Karpas-422 (cell line): ENCODE data around the gene KCND3. TPM values are rescaled to one million over a fixed set of nuclear protein-coding genes. Genes with fewer than 3 reads are reported as not detected.

Experiments used
- DNase-seq: peaks from one replicate; pipeline ENCODE4 v3.0.0-alpha.2; 2015
- H2AFZ ChIP-seq: fragments of 200-600 bp; sonication (generic); 2 replicates; pipeline ENCODE4 v1.6.1; 2014; ENCODE audit warnings: antibody characterized with exemption, low read length, mixed read lengths
- H3K27ac ChIP-seq: fragments of 200-600 bp; sonication (generic); 2 replicates; pipeline ENCODE4 v1.5.1; 2014; ENCODE audit warnings: mild to moderate bottlenecking, low read length, moderate library complexity
- H3K27me3 ChIP-seq: fragments of 200-600 bp; sonication (generic); 2 replicates; pipeline ENCODE4 v1.6.1; 2014; ENCODE audit warnings: low read length, mixed read lengths
- H3K36me3 ChIP-seq: fragments of 200-600 bp; sonication (generic); 2 replicates; pipeline ENCODE4 v1.6.1; 2014; ENCODE audit warnings: low read length, mixed read lengths; ENCODE audit not compliant: insufficient read depth
- H3K4me1 ChIP-seq: fragments of 200-600 bp; sonication (generic); 2 replicates; pipeline ENCODE4 v1.6.1; 2014; ENCODE audit warnings: mild to moderate bottlenecking, low read length, mixed read lengths
- H3K4me2 ChIP-seq: fragments of 200-600 bp; sonication (generic); 2 replicates; pipeline ENCODE4 v1.6.1; 2014; ENCODE audit warnings: low read length, low read depth, mild to moderate bottlenecking; ENCODE audit not compliant: poor library complexity, severe bottlenecking
- H3K4me3 ChIP-seq: fragments of 200-600 bp; sonication (generic); 2 replicates; pipeline ENCODE4 v1.5.1; 2014; ENCODE audit warnings: mild to moderate bottlenecking, antibody characterized with exemption, low read length, mixed read lengths
- H3K79me2 ChIP-seq: fragments of 200-600 bp; sonication (generic); 2 replicates; pipeline ENCODE4 v1.6.1; 2014; ENCODE audit warnings: mild to moderate bottlenecking, low read length, mixed read lengths
- H3K9ac ChIP-seq: fragments of 200-600 bp; sonication (generic); 2 replicates; pipeline ENCODE4 v1.6.0; 2014; ENCODE audit warnings: low read length
- H3K9me2 ChIP-seq: fragments of 200-600 bp; sonication (generic), shearing (Covaris generic); replicated peaks from 2 replicates; pipeline ENCODE4 v1.6.0; 2014; ENCODE audit warnings: mild to moderate bottlenecking, low read length, moderate library complexity; ENCODE audit not compliant: insufficient read depth
- H3K9me3 ChIP-seq: fragments of 300-700, 200-600 bp; sonication (generic); 2 replicates; pipeline ENCODE4 v1.6.1; 2014; ENCODE audit warnings: low read length, mixed read lengths
- H4K20me1 ChIP-seq: fragments of 200-600 bp; sonication (generic); 2 replicates; pipeline ENCODE4 v1.6.1; 2014; ENCODE audit warnings: mild to moderate bottlenecking, antibody characterized with exemption, low read length, low read depth; ENCODE audit not compliant: insufficient read depth
- total RNA-seq: library from RNA; depleted of rRNA; stranded (reverse); fragments of >200 nt; shearing (Covaris generic); gene quantifications from 2 replicates; pipeline ENCODE4 v1.2.3, GENCODE V29; 2014; ENCODE audit warnings: low replicate concordance

The KCND3 gene
- total RNA-seq, 1 experiment from 2014 or later, result not detected

DNA sequence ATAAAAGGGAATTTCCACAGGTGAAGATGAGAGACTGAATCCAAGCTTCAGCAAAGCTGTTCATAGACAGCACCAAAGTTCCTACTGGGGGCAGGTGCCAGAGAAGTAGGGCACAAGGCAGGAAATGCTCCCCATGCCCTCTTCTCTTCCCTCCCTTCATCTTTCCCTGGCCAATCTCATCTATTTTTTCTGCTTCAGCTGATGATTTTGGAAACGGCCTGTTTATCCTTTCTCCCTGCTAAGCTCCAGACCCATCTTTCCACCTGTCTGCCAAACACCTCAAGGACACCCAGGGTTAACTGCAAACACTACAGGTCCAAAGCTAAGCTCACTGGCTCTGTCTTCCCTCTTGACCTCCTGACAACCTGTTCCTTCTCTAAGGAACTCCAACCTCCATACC is 18.1 kb downstream of the KCND3 start:
- Histone ChIP-seq H3K4me3 (no peak overlapping the region), H3K36me3 (no peaks in the 10 kb centered on the region), H3K79me2 (no peaks in the 10 kb centered on the region), H3K4me2 (no peak overlapping the region), H2AFZ (no peak overlapping the region), H3K27me3 (no peaks in the 10 kb centered on the region), H3K4me1 (no peaks in the 10 kb centered on the region), H3K27ac (no peak overlapping the region), H3K9me2 (no peaks in the 10 kb centered on the region), H3K9ac (no peak overlapping the region), H3K9me3 (no peaks in the 10 kb centered on the region), H4K20me1 (no peaks in the 10 kb centered on the region)
- no peak for DNase-seq

DNA sequence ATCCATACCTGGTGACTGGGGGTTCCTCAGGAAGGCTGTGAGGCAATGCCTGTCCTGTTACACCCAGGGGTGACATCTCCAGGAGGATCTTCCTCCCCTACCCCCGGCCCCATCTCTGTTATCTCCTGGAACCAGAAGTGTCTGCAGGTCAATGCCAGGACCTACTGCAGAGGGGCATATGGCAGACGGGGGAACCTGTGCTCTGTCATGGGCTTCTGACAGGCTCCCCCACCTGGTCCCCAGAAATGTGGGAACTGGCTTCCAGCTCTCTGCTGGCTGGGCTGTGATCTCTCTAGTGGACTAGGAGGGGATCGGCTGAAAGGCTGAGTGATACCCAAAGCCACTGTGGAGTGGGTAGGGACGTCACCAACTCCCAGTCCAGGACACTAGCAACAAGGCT is 21.0 kb downstream of the KCND3 start:
- DNase-seq, result no peak
- H3K27ac ChIP-seq, result no peak overlapping the region
- H3K36me3 ChIP-seq, result no peaks in the 10 kb centered on the region
- no peaks in the 10 kb centered on the region for H3K79me2 ChIP-seq
- H3K4me1 ChIP-seq, result no peaks in the 10 kb centered on the region
- H4K20me1 ChIP-seq, result no peaks in the 10 kb centered on the region
- no peak overlapping the region for H3K9ac ChIP-seq
- no peak overlapping the region for H3K4me3 ChIP-seq
- H2AFZ ChIP-seq, result no peak overlapping the region
- no peaks in the 10 kb centered on the region for H3K9me2 ChIP-seq
- H3K9me3 ChIP-seq, result no peaks in the 10 kb centered on the region
- no peak overlapping the region for H3K4me2 ChIP-seq
- H3K27me3 ChIP-seq, result no peaks in the 10 kb centered on the region

DNA sequence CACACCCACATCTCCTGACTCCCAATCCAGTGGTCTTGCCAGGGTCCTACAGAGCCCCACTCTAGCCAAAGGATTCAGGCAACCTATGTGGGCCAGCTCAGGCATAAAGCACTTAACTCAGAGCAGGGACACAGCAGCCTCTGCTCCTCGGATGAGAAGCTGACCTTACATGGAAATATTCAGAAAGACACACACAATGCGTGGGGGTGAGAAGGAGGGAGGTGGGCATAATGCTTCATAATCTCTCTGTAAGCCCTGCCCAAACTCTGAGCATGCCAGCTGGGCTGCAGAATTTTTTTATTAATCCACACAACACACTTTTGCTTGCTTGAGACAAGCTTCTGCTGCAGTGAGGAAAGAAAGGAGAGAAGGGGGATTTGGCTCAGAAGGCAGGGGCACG is 21.6 kb downstream of the KCND3 start:
- DNase-seq, result no peak
- Histone ChIP-seq H3K4me1 (no peaks in the 10 kb centered on the region), H3K4me3 (no peak overlapping the region), H4K20me1 (no peaks in the 10 kb centered on the region), H3K9me3 (no peaks in the 10 kb centered on the region), H3K27me3 (no peaks in the 10 kb centered on the region), H3K27ac (no peak overlapping the region), H3K36me3 (no peaks in the 10 kb centered on the region), H3K4me2 (no peak overlapping the region), H3K9ac (no peak overlapping the region), H3K79me2 (no peaks in the 10 kb centered on the region), H2AFZ (no peak overlapping the region), H3K9me2 (no peaks in the 10 kb centered on the region)

DNA sequence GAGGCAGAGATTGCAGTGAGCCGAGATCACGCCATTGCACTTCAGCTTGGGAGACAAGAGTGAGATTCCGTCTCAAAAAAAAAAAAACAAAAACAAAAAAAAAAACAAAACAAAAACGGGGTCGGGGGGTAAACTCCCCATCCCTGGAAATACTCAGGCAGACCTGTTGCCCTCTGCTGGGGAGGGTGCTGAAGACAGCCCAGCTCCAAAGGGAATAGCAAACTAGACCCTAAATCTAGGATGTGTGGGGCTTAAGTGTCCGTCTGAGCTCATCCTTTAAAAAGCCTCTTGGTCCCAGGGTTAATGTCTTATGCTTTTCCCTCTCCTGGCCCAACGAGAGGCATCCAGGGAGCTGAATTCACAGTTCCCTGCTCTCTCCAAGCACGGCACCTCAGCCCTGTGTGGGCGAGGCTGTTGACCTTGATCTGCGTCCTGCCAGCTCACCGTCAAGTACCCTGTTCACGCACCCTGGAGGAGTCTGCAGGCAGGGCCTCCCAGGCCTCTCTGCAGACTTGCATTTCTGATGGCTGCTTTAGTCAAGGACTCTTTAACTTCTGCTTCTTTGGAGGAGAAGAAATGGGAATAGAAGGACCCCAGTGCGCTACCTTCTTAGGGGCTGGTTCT is 22.3 kb downstream of the KCND3 start:
- Histone ChIP-seq H3K79me2 (no peaks in the 10 kb centered on the region), H3K4me1 (no peaks in the 10 kb centered on the region), H3K9me3 (no peaks in the 10 kb centered on the region), H3K27me3 (no peaks in the 10 kb centered on the region), H4K20me1 (no peaks in the 10 kb centered on the region), H3K4me2 (no peak overlapping the region), H3K4me3 (no peak overlapping the region), H3K36me3 (no peaks in the 10 kb centered on the region), H2AFZ (no peak overlapping the region), H3K27ac (no peak overlapping the region), H3K9me2 (no peaks in the 10 kb centered on the region), H3K9ac (no peak overlapping the region)
- no peak for DNase-seq

DNA sequence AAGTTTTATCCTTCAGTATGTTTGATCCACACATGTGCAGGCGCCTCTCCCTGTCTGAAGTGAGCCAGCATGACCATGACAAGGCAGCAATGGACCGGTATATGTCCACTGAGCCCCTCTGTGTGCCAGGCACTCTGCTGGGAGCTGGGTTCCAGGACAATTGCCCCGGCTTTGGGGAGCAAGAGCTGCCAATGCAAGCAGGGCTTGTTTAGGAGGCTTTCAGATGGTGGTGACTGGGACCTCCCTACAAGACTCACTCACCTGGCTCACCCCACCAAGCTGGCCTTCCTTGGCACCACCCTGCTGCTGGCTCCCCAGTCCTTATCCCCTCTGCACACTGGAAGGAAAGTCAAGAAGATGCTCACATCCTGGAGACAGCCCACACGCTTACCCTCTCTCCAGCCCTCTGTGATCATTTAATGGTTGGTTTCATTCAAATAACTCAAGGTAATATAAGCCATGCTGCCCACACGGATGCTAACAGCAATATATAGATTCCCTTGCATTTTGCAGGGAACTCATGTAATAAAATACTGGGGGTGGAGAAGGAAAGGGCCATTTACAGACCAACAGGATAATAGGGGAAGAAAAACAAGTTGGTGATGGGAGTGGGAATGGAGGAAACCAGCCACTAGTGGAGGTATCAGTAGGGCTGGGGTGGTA is 23.6 kb downstream of the KCND3 start:
- Histone ChIP-seq H3K9ac (no peak overlapping the region), H3K9me3 (no peaks in the 10 kb centered on the region), H3K4me3 (no peak overlapping the region), H2AFZ (no peak overlapping the region), H3K27ac (no peak overlapping the region), H3K36me3 (no peaks in the 10 kb centered on the region), H3K4me1 (no peaks in the 10 kb centered on the region), H4K20me1 (no peaks in the 10 kb centered on the region), H3K9me2 (no peaks in the 10 kb centered on the region), H3K4me2 (no peak overlapping the region), H3K27me3 (no peaks in the 10 kb centered on the region), H3K79me2 (no peaks in the 10 kb centered on the region)
- DNase-seq, result no peak

DNA sequence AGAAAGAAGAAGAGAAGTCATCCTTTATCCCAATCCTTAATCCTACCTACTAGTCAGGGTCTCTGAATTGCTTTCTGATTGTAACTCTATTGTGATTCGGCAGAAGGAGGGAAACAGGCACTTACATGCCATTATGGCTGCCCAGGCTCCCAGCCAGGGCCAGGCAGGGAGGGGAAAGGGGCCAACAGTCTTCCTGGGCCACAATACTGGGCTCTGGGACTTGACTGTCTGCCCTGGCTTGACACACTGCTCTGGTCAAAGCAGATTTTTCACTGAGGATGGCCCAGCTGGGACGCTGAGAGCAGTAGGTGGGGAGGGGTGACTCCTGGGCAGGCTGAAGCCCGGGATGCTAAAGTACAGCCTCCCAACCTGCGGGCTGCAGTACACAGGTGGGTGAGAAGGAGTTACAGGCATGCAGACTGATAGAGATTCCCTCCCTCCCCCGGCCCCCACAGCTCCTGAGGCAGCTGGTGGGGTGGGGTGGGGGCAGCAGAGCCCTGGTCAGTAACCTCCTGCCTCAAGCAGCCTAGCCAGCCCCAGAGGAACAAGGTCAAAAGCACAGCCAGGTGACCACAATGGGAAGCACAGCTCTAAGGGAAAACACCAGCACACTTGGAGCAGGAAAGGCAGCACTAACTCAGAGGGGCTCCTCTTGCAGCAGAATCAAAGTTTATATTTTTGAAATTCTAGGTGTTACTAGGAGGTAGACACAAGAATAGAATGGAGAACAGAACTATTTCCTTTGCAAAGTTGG is 25.3 kb downstream of the KCND3 start:
- no peak overlapping the region for H3K27ac ChIP-seq
- H3K4me1 ChIP-seq, result no peaks in the 10 kb centered on the region
- no peaks in the 10 kb centered on the region for H3K9me3 ChIP-seq
- H3K9ac ChIP-seq, result no peak overlapping the region
- H3K27me3 ChIP-seq, result no peaks in the 10 kb centered on the region
- no peaks in the 10 kb centered on the region for H4K20me1 ChIP-seq
- DNase-seq, result no peak
- H3K36me3 ChIP-seq, result no peaks in the 10 kb centered on the region
- H3K9me2 ChIP-seq, result no peaks in the 10 kb centered on the region
- H3K4me2 ChIP-seq, result no peak overlapping the region
- no peaks in the 10 kb centered on the region for H3K79me2 ChIP-seq
- H2AFZ ChIP-seq, result no peak overlapping the region
- no peak overlapping the region for H3K4me3 ChIP-seq

DNA sequence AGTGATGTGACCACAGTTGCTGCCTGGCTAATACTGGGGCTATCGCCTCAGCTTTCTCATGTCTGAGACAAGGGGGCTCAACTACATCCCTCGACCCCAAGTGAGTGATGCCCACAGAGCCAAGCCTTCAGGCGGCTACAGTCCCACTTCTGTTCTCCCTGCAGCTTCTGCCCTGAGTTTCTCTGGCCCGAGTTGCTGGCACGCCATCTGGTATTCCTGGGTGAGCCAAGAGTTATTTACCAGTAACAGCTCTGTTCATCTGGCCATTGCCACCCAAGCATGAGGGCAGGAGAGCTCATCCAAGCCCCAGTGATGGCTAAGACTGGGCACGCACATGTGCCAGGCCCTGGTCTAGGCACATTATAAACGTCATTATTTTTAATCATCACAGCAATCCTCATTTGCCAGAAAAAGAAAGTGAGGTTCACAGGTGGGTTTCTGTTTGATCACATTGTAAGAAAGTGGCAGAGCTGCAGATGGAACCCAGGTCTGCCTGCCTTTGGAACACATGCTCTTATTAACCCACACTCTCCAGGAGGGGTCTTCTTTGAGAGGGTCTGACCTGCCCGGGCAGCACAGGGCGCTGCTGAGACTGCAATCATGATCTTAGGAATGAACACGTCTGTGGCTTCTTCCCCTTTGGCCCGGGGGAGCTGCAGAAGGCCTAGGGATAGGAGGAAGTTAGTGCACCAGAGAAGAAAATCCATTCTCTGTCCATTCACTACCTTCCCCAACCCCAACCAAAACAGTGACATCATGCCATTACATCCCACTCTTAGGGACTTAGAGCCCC is 27.5 kb downstream of the KCND3 start:
- H3K4me1 ChIP-seq, result no peaks in the 10 kb centered on the region
- no peaks in the 10 kb centered on the region for H3K9me2 ChIP-seq
- no peak overlapping the region for H3K4me2 ChIP-seq
- H3K9me3 ChIP-seq, result no peaks in the 10 kb centered on the region
- no peak overlapping the region for H2AFZ ChIP-seq
- H3K36me3 ChIP-seq, result no peaks in the 10 kb centered on the region
- no peak overlapping the region for H3K27ac ChIP-seq
- no peak overlapping the region for H3K4me3 ChIP-seq
- H4K20me1 ChIP-seq, result no peaks in the 10 kb centered on the region
- no peak overlapping the region for H3K9ac ChIP-seq
- H3K27me3 ChIP-seq, result no peaks in the 10 kb centered on the region
- no peaks in the 10 kb centered on the region for H3K79me2 ChIP-seq
- DNase-seq, result no peak

DNA sequence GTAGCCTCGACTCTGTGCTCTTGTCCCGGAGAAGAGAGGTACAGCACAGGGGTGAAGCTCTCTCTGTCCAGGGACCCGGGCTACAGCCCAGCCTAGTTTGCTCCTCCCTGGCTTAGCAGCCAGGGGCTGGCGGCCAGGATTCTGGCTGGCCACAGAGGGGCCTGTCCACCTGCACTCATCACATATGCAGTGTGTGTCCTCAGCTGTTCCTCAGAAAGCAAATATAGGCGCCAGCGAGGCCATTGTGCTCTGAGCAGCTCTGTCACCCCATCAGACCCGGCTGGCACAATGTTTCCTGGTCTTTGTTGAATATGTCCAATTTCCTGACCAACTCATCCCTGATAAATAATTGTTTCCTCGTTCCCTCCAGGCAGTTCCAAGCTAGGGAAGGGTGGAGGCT is 28.5 kb downstream of the KCND3 start:
- Histone ChIP-seq H3K4me1 (no peaks in the 10 kb centered on the region), H3K79me2 (no peaks in the 10 kb centered on the region), H3K27me3 (no peaks in the 10 kb centered on the region), H3K4me2 (no peak overlapping the region), H3K4me3 (no peak overlapping the region), H3K9me2 (no peaks in the 10 kb centered on the region), H3K27ac (no peak overlapping the region), H2AFZ (no peak overlapping the region), H4K20me1 (no peaks in the 10 kb centered on the region), H3K9me3 (no peaks in the 10 kb centered on the region), H3K9ac (no peak overlapping the region), H3K36me3 (no peaks in the 10 kb centered on the region)
- DNase-seq, result no peak
